ENCODE results near the gene TREML2. TPM values are rescaled to one million over a fixed set of nuclear protein-coding genes. Genes with fewer than 3 reads are reported as not detected.

The TREML2 gene
- total RNA-seq, 1 donor from 2014 or later, result not detected

GRCh38 chr6:41155132-41155805 lies 45.7 kb downstream of the TREML2 start:
- no peak overlapping the region for H3K4me3 Mint-ChIP-seq (ENCODE audit: unreplicated experiment)
- H3K27me3 Mint-ChIP-seq (ENCODE audit: unreplicated experiment), result peaks cover 10% of the 10 kb centered on the region
- H3K9me3 Mint-ChIP-seq (ENCODE audit: unreplicated experiment), result peaks cover 4% of the 10 kb centered on the region
- TF ChIP-seq CTCF (IDR thresholded peaks at IDR 0.05; ENCODE audit: partially characterized antibody, unreplicated experiment), result no peak
- no peaks in the 10 kb centered on the region for H3K36me3 Mint-ChIP-seq (ENCODE audit: unreplicated experiment)
- no peak for DNase-seq
- H3K4me1 Mint-ChIP-seq (ENCODE audit: low read depth, unreplicated experiment), result no peaks in the 10 kb centered on the region
- H3K27ac Mint-ChIP-seq (ENCODE audit: unreplicated experiment), result no peak overlapping the region

GRCh38 chr6:41153992-41154625 lies 46.8 kb downstream of the TREML2 start, which contains the start of gene TREML1:
Gene TREML1 (minus strand): TSS chr6:41154347. CDS start chr6:41154288, 59 bp downstream.
- no peaks in the 10 kb centered on the region for H3K36me3 Mint-ChIP-seq (ENCODE audit: unreplicated experiment)
- DNase-seq, result no peak
- H3K27me3 Mint-ChIP-seq (ENCODE audit: unreplicated experiment), result peaks cover 11% of the 10 kb centered on the region
- no peak within 1 kb of the TSS for H3K27ac Mint-ChIP-seq (ENCODE audit: unreplicated experiment)
- TF ChIP-seq CTCF (IDR thresholded peaks at IDR 0.05; ENCODE audit: partially characterized antibody, unreplicated experiment), result no peak
- no peak within 1 kb of the TSS for H3K4me3 Mint-ChIP-seq (ENCODE audit: unreplicated experiment)
- H3K4me1 Mint-ChIP-seq (ENCODE audit: low read depth, unreplicated experiment), result no peaks in the 10 kb centered on the region
- H3K9me3 Mint-ChIP-seq (ENCODE audit: unreplicated experiment), result peaks cover 4% of the 10 kb centered on the region

- no peak for DNase-seq
- Mint-ChIP-seq H3K9me3 (ENCODE audit: unreplicated experiment) (peaks cover 4% of the 10 kb centered on the region), H3K27me3 (ENCODE audit: unreplicated experiment) (peaks cover 11% of the 10 kb centered on the region), H3K27ac (ENCODE audit: unreplicated experiment) (no peak overlapping the region), H3K36me3 (ENCODE audit: unreplicated experiment) (no peaks in the 10 kb centered on the region), H3K4me3 (ENCODE audit: unreplicated experiment) (no peak overlapping the region), H3K4me1 (ENCODE audit: low read depth, unreplicated experiment) (no peaks in the 10 kb centered on the region)
- TF ChIP-seq CTCF (IDR thresholded peaks at IDR 0.05; ENCODE audit: partially characterized antibody, unreplicated experiment), result no peak
These were observed 47.5 kb downstream of the TREML2 start for GRCh38 chr6:41153451-41153850.

GRCh38 chr6:41150671-41151070 lies 50.3 kb downstream of the TREML2 start:
- peaks cover 7% of the 10 kb centered on the region for H3K27me3 Mint-ChIP-seq (ENCODE audit: unreplicated experiment)
- H3K4me1 Mint-ChIP-seq (ENCODE audit: low read depth, unreplicated experiment), result no peaks in the 10 kb centered on the region
- H3K4me3 Mint-ChIP-seq (ENCODE audit: unreplicated experiment), result no peak overlapping the region
- H3K27ac Mint-ChIP-seq (ENCODE audit: unreplicated experiment), result no peak overlapping the region
- no peaks in the 10 kb centered on the region for H3K9me3 Mint-ChIP-seq (ENCODE audit: unreplicated experiment)
- DNase-seq, result no peak
- no peak for TF ChIP-seq CTCF (IDR thresholded peaks at IDR 0.05; ENCODE audit: partially characterized antibody, unreplicated experiment)
- no peaks in the 10 kb centered on the region for H3K36me3 Mint-ChIP-seq (ENCODE audit: unreplicated experiment)

- no peak for TF ChIP-seq CTCF (IDR thresholded peaks at IDR 0.05; ENCODE audit: partially characterized antibody, unreplicated experiment)
- peaks cover 3% of the 10 kb centered on the region for H3K9me3 Mint-ChIP-seq (ENCODE audit: unreplicated experiment)
- H3K27ac Mint-ChIP-seq (ENCODE audit: unreplicated experiment), result no peak overlapping the region
- H3K36me3 Mint-ChIP-seq (ENCODE audit: unreplicated experiment), result no peaks in the 10 kb centered on the region
- H3K4me3 Mint-ChIP-seq (ENCODE audit: unreplicated experiment), result no peak overlapping the region
- H3K27me3 Mint-ChIP-seq (ENCODE audit: unreplicated experiment), result peaks cover 7% of the 10 kb centered on the region
- no peak for DNase-seq
- no peaks in the 10 kb centered on the region for H3K4me1 Mint-ChIP-seq (ENCODE audit: low read depth, unreplicated experiment)
These were observed 53.0 kb downstream of the TREML2 start for GRCh38 chr6:41147917-41148316.
